NCI-H526 treated with DMSO at 0.1 percent for 48 hours (cell line): ENCODE measurements around the gene WNK2.

ENCODE experiments used
- DNase-seq: peaks from one replicate; lab custom pipeline; 2025; lab: John Stamatoyannopoulos, UW

WNK2 gene

DNA sequence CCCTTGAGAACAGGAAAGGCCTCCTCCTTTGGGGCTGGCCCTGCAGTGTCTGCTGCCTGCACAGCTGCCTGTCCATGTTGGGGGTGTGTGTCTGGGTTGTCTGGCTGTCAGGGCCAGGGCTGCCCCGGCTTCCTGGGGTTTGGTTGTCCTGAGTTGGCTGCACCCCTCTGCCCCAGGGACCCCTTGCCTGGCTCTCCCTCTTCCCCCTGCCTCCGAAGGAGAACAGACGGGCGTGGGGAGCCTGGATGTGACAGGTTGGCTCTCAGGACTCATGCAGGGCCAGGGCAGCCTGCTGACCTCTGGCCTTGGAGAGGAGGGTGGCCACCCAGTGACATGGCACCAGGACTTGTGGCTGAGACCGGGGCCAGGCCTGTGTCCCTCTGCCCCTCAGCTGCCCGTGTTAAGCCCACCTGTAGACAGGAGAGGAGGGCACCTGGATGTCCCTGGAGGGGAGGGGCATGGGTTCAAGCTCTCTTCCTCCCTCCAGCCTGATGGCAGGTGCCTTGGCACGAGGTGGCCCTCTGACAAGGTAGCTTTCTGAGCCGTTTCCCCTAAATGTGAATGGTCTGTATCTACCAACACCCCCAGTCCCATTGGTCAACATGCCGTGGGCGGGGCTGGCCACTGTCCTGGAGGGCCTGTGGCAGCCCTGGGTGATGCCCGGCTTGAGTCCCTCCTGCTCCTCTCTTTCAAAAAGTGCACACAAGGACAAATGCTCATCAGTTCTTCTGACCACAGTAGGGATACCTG lies 34.9 kb downstream of the WNK2 start:
- DNase-seq = no peak

DNA sequence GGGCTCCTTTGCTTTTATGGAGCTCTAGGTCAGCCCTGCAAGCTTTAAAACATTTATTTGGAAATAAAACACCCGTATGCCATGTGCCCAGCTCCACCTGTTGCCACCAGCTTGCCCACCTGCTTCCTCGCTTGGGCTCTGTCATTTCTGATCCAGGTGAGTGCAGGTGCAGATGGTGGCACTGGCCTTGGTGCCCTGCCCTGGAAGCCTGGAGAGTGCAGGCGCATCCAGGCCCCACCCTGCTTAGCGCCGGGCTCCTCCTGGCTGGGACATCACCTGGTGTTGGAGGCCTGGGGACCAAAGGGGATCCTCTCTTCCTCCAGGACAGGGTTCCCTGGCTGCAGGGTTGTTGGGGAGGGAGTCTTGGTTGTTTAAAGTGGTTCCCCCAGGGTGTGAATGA lies 35.8 kb downstream of the WNK2 start:
- no peak for DNase-seq

DNA sequence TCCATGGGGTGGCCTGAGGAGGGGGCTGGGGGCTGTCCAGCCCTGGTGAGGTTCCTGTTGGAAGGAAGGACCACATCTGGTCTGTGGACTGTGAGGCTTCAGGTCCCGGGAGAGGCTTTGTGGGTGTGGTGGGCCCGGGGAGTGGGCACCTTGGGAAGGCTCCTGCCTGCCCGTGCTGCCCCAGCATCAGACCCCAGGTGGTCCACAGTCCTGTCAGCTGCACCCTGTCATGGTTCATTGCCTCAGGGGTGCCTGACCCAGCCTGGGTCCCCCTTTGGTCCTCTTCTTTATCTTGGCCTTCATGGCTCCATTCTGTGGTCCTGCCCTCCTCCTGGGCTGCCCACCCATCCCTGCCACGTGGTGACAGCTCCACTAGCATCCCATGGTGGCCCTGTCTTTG lies 36.7 kb downstream of the WNK2 start:
- DNase-seq = no peak

DNA sequence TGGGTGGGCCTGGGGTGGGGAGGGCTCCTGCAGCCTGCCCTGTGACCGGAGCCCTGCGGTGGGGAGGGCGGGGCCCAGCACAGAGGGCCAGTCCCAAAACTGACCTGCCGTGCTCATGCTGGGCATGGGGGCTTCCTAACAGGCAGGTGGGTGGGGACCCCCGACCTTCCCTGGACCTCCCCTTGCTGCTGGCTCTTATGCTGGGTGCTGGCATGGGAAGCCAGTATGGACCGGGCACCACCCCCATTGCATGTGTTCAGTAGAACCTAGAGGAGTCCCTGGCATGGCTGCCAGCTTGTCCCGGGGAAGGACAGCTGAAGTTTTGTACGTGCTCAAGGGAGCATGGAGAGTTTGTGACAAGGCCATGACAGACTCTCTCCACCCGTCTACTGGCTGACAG lies 37.1 kb downstream of the WNK2 start:
- DNase-seq = no peak

DNA sequence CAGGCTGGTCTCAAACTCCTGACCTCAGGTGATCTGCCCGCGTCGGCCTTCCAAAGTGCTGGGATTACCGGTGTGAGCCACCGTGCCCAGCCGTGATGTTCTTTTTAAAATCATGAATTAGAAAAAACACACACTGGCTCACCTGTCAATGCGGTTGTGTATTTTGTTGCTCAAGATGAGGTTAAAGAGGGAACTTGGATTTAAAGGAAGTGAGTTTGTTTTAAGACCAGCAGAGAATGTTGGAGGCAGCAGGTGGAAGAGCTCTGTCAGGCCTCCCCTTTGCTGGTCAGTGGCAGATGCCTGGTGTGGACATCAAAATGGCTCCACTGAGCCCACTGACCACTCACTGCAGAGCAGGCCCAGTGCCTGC lies 38.9 kb downstream of the WNK2 start:
- DNase-seq = no peak

DNA sequence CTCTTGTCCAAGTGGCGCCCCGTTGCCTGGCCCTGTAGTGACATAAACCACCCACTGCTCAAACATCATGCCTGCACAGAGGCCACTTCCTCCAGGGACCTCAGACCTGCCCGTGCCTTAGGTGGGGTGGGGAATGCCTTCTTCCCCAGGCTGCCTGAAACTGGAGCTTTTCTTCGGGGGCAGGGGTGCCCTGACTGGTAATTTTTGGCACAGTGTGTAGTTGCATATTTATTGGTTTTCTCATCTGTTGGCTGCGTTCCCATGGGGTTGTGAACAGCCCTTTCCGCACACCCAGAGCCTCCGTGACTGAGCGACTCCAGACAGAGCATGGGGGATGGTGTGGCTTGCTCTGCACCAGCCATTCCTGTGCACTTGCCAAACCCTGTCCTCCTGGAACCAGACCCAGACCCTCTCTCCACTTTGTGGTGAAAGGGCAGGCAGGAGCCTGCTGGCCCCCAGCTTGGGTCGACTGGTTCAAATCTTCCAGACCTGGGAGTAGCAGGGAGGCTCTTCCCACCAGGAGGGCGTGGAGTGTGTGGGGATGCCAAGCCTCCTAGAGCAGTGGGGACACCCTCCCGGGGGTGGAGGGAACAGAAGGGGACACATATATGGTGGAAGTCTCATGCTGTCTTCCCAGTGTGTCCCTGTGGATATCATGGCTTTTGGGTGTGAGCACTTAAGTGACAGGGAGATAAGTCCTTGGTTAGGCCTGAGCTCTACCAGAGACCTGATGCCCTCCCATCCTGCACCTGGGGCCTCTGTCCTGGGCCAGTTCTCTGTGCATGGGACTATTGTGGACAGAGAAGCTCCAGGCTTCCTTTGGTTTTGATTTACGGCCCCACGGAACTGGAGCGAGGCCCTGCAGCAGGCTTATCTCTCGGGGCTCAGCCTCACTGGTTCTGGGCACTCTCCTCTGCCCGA lies 39.6 kb downstream of the WNK2 start:
- DNase-seq = no peak

DNA sequence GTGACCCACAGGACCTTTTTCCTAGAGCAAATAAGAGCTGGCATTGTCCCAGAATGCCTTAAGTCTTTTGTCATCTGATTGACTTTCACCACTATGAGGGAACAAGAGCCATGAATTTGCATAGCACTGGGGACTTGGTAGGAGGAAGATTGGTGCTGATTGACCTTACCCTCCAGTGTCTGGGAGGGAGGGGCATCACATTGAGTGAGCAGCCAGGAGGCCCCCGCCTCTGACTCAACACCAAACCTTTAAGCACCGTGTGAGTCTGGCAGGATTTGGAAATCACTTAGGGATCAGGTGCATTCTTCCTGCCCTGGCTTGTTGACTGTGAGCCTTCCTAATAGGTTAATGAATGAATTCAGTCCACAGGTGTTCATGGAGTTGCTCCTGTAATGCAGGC lies 40.7 kb downstream of the WNK2 start:
- no peak for DNase-seq

DNA sequence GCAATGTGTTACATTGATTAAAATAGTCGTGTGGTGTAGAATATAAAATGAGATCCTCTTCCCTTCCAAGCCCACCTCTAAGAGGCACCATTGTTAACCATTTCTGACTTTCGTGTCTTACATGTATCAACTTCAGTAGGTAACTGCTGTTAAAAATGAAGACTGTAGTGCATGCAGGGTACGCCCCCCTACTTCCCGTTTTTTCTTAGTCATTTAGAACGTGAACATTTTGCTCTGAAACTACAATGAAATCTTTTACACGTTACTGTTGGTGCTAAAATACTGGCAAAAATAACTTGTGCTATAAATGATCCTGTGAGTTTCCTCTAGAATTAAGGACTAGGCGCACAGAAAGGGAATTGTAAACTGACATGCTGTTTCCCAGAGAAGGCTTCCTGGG lies 41.5 kb downstream of the WNK2 start:
- no peak for DNase-seq

DNA sequence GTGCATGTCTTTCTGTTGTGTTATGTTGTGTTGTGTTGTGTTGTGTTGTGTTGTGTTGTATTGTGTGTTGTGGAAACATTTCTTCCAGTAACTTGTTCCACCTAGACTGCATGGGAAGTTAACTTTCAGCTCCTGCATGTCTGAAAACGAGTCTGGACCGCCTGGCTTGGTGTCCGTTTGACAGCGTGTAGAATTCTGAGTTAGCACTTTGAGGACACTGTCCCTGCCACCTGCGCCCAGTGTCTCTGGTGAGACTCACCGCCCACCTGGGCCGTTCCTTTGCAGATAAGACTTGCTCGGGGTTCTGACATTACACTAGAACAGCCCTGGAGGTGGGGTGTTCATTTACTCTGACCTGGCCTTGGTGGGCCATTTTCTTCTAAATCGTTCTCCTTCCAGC lies 42.0 kb downstream of the WNK2 start:
- DNase-seq = no peak

DNA sequence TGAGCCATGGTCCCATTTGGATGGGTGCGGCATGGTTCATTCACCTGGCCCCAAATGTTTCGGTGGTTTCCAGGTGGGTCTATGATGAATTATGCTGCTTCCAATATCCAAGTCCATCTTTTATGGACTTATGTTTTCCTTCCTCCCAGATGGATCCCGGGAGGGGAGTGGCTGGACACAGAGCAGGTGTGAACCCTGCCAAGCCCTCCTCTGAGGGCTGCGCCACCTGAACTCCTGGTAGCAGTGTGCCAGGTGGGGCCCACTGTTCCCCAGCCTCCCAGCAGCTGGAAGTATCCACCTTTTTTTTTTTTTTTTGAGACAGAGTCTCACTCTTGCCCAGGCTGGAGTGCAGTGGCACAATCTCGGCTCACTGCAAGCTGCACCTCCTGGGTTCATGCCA lies 42.9 kb downstream of the WNK2 start:
- DNase-seq = no peak

DNA sequence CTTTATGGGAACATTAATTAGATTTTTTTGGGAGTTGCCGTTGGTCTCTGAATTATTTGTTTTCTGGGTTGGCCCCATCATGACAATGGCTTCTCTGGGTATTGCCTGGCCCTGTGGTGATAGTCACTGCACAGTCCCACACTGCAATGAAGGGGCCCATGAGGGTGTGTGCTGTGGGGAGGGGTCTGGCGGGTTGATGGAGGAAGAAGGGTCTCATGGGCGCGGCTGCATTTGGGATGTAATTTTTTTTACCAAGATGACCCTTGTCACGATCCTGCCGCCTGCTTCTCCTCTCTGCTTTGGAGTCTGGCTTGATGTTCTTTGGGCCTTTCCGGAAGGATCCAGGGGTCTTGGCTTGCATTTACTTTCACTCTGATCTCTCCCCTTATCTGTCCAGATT lies 44.1 kb downstream of the WNK2 start:
- no peak for DNase-seq

DNA sequence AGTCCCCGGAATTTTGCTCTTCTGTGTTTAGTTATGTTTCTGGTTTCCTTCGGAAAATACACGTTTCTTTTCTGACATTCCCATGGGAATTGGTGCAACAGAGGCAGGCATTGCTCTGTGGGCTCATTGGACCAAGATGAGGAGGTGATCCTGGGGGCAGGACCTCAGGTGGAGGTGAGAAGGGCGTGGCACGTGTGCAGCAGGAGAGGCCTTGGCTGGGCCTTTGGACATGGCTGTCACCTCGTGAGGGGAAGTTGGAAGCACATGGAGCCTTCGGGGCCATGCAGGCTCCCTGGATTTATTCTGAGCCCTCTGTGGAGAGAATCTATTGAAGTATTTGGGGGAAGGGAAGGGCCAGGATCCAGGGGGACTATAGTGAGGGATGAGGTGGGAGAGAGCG lies 44.5 kb downstream of the WNK2 start:
- DNase-seq = no peak

DNA sequence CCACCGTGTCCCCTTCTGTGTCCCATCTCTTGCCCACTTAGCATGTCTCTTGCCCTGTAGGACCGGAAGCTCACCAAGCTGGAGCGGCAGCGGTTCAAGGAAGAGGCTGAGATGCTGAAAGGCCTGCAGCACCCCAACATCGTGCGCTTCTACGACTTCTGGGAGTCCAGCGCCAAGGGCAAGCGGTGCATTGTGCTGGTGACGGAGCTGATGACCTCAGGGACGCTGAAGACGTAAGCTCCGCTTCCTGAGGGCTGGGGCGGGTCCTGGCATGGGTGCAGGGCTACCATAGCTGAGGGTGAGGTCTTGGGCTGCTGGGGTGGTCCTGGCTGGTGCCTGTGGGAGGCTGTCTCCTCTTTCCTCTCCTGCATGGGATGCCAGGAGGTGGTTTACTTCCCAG lies 45.7 kb downstream of the WNK2 start:
- no peak for DNase-seq

DNA sequence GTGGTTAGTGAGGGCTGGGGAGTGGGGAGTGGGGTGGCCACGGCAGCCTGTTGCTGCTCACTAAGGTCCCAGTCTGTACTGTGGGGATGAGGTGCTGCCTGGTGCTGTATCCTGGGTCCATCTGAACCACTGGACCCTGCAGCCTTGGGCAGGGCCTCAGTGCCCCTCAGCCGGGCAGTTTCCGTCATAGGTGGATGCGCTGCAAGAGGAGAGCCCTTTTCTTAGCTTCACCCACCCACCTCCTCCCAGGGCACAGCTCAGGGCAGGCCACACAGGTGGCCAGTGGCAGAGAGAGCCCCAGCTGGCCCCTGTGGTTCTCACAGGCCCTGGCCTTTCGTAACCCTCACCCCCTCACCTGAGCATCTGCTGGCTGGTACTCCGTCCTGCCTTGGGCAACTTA lies 46.2 kb downstream of the WNK2 start:
- no peak for DNase-seq

DNA sequence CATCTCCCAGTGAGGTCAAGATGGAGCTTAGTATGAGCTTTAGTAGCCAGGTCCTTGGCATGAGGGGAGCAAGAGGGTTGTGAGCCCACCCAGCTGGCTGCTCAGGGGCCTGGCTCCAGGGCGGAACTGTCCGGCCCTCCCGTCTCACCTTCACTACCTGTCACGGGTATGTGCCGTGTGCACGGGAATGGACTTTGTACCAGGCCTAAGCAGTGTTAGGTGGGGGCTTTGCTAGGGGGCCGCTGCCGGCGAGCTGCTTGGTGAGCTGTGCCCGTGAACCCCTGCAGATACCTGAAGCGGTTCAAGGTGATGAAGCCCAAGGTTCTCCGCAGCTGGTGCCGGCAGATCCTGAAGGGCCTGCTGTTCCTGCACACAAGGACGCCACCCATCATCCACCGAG lies 46.7 kb downstream of the WNK2 start:
- no peak for DNase-seq

DNA sequence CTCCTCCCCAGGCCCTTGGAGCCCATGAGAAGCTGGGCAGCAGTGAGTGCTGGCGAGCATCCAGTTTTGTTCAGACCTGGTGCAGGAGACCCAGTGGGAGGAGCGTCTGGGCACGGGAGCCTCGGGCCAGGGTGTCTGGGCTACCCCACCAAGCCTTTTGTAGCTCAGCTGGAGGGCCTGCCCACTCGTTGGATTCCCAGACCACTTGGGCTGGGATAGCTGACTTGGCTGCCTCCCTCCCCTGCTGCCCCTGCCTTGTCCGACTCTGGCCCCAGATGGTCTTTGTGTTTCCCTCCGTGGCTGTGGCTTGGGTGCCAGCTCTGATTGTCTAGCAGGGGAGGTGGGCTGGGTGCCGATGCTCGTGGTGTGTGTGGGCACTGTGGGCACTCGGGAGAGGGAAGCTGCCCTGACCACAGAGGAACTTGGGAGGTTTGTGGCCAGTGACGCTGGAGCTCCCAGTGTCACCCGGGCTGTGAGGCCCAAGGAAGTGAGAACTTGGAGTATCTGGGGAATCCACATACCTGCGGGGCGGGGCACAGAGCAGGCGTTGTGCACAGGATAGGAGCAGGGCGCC lies 47.3 kb downstream of the WNK2 start:
- no peak for DNase-seq

DNA sequence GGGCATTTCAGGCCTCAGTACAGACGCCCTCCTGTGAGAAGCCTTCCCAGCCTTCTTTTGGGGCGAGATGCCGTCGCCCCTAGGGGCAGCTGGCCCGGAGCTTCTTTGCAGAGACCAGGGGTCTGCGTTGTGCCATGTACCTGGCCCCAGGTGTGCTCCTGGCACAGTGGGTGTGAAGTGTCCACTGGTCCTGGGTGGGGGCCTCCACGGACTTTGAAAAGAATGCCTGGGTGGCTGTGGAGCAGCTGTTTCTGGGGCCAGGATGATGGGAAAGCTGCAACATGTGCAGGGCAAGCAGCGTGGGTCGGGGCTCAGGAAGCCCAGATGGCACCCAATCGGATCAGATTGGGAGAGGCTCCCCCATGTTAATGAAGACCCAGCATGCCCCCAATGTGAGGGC lies 47.8 kb downstream of the WNK2 start:
- DNase-seq = no peak

DNA sequence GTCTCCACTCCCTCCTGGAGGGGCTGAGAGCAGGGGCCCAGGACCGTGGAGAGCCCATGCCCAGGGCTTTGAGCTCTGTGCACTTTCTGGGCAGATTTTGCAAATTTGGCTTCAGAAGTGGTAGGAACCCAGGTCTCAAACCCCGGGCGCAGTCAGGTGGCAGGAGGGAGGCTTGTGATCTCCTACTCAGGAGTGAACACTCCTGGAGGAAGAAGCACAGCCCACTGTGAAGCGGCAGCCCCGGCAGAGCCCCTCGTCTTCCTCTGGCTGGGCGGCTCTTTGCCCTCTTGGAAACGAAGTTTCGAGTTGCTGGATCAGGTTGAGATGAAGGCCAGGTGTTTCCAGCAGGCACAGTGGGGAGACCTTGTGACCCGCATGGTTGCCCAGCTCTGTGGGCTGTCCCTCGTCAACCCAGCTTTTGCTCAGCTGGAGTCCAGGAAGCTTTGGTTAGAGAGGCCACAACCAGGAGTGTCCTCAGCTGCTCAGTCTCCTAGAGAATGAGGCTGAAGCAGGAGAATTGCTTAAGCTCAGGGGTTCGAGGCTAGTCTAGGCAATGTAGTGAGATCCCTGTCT lies 48.5 kb downstream of the WNK2 start:
- DNase-seq = no peak

DNA sequence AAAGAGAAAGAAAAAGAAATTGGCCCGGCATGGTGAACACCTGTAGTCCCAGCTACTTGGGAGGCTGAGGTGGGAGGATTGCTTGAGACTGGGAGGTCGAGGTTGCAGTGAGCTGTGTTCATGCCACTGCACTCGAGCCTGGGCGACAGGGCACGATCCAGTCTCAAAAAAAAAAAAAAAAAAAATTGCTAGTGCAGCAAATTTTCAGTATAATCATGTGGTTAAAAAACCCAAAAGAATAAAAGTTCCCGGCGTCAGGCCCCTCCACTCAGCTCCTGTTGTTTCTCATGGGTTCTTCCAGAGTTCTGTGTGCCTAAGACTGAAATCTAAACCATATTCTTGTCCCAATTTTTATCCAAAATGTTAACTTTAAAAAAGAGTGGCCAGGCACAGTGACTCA lies 49.1 kb downstream of the WNK2 start:
- DNase-seq = no peak

DNA sequence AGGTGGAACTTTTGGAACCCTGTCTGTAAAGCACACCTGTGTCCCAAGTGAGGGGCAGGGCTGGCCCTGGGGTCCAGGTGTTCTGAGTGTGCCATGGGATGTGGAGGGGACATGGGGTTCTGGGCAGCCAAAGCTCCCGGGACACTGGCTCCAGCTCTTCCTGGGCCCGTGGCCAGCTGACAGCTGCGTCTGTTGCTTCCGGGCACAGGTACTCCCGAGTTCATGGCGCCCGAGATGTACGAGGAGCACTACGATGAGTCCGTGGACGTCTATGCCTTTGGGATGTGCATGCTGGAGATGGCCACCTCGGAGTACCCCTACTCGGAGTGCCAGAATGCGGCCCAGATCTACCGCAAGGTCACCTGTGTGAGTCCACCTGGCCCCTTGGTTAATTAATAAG lies 50.7 kb downstream of the WNK2 start:
- DNase-seq = no peak

DNA sequence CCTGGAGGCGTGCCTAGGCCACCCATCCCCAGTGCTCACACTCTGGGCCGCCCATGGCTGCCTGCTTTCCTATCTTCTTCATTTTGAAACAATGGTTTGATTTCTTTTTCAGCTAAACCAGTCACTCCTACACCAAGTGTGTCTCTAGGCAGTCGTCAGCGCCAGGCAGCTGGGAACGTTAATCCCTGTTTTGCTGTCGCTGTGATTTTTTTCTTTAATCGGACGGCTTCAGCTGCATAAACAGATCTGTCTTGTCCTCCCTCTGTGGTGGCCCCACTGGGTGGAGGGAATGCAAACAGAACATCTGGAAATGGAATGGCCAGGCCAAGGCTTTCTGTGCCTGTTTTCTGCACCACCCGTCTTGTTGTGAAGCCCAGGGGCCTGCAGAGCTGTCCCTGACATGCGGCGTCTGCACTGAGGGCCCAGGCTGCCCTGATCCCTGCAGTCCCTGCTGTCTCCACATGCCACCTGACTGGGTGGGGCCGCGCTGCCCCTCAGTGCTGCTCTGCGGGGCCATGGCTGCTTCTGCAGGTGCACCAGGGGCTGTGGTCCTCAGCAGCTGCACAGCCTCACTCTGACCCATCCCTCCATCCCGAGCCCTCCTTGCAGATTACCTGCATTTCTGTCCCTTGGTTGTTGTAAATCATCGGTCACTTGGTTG lies 51.5 kb downstream of the WNK2 start:
- DNase-seq = no peak

DNA sequence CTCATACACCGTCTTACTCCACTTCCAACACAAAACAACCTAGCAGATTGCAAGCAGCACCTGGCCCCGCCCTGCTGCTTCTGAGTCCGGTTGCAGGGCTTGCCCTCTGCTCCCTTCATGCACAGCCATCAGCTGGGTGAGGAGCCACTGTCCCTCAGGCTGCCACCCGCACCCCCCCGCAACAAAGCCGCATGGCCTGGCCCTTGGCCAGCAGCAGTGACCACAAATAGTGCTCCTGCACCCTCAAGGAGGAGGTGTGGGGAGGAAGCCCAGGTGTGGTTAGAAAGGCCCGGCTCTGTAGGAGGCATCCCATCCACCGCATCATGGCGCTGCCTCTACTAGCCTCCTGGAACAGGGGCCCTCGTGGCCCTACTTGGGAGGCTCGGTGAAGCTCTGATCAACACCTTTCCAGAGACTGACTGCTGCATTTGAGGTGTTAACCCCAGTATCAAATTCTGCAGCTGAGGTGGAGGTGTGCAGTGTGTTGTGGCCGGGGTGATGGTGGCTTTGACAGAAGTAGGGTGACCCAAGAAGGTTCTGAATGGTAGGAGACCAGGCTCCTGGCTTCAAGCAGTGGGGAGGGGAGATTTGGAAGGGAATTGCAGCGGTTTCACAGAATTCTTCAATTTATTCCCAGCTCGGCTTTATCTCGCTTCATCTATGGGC lies 52.7 kb downstream of the WNK2 start:
- no peak for DNase-seq
